Fibroblast of upper back skin (primary cell): ENCODE results near the gene HEYL.
A peak's percentile ranks its signal among the peaks of the same experiment; 100 is the strongest.
"Not testable (repeated sequence)": the region's sequence is repeated elsewhere in the genome, so short reads cannot be mapped to it uniquely, and the experiment has no call there.

Experiments
- DNase-seq: peaks from one replicate; pipeline ENCODE4 v3.0.0-alpha.2; 2013

The HEYL gene

DNA sequence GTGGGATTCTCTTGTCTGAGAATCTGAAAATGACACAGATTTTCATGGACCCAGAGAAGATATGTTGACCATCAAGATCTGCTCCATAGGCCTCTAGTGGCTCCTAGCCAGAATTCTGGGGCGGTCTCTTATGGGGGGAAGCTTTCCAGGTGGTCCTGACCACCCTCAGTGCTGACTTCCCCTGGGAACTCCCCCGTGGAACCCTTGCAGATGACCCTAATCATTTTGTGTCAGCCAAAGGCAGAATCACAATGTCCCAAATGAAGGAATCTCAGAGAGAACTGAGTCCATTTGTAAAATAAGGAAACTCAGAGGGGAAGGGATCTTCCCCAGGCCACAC, 3.6 kb downstream of the HEYL start:
- no peak for DNase-seq

DNA sequence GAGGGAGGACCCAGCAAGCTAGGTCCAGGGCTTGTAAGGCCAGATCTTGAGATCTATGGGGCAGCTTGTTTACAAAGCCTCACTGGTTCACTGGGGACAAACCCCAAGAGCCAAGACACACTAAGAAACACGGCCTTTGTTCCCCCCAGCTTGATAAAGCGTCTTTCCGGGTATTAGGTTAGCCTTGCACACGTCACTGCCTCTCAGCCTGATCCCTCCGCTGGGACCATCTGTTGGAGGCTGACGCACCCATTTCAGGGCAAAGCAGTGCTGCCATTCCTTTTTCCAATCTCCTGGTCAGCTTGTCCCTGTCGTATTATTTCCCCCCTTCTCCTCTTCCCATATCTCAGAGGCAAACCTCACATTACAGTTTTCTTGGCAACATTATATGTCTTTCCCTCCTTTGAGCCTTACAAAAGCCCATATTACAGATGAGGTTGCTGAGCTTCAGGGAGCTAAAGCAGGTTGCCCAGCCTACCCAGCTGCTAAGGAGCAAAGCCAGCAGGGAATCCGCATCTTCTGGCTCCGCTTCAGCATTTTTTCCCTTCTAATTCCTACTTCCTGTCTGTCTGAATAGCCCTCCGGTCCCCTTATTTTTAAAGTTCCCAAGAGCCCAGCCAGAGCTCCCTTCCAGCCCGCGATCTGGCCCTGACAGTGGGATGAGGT, 4.1 kb downstream of the HEYL start:
- no peak for DNase-seq

DNA sequence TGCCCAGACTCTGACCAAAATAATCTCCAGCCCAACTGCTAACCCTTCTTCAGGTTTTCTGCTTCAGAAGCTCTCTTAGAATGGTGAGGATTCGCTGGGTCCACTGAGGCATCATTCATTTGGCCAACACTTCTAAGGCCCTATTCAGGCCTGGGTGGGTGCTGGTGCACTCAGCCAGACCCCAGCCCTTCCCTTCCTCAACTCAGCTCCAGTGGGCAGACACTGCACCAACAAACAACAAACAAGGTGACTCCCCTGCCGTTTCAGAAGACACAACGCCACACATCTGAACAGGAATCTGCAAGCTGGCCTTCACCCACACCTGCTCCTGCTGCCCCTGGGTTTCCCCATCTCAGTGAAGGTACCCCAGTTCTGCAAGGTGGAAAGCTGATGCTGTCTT, 6.0 kb downstream of the HEYL start:
- DNase-seq = no peak

DNA sequence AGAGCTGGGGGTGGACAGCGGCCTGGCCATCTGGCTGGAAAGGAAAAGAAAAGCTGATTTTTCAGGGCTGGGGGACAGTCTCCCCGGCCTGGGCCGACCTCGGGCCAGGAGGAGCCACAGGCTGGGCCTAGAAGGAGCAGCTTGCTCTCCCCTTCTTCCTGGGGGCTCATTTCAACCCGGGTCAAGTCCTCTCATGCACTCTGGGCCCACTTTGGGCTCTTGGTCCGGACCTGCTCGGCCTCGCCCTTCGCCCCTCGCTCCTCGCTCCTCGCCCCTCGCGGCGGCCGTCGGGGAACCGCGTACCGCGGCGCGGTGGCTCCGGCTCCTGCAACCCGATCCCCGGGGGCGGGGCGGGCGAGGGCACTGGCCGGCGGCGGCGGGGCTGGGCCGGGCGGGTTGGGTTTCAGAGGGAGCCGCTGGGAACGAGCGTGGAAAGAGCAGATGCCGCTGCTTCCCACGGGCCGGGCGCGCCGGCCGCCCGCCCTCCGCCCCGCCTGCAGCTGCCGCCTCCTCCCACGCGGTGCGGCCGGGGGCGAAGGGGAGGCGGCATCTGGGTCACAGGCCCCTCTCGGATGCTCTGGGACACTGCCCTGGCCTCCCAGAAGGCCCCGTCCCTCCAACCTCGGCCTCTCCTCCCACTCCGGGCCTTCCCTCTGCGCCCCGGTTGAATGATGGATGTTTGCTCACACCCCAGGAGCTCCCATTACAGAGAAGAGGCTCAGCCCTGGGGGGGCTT, 6.6 kb downstream of the HEYL start:
- DNase-seq = peak; percentile 16

DNA sequence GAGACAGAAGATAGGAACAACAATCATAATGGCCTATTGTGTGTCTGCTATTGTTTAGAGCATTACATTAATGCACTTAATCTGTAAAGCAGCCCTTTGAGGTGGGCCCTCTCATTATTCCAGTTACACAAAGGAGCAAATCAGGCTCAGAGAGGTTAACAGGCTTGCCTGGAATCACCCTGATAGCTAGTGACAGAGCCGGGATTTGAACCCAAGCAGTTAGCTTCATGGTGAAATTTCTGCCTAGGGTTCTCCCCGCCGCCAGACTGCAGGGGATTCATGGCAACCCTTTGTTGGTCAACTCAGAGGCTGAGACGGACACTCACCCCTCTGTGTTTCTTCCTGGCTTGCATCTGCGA, 7.1 kb downstream of the HEYL start:
- DNase-seq = no peak

DNA sequence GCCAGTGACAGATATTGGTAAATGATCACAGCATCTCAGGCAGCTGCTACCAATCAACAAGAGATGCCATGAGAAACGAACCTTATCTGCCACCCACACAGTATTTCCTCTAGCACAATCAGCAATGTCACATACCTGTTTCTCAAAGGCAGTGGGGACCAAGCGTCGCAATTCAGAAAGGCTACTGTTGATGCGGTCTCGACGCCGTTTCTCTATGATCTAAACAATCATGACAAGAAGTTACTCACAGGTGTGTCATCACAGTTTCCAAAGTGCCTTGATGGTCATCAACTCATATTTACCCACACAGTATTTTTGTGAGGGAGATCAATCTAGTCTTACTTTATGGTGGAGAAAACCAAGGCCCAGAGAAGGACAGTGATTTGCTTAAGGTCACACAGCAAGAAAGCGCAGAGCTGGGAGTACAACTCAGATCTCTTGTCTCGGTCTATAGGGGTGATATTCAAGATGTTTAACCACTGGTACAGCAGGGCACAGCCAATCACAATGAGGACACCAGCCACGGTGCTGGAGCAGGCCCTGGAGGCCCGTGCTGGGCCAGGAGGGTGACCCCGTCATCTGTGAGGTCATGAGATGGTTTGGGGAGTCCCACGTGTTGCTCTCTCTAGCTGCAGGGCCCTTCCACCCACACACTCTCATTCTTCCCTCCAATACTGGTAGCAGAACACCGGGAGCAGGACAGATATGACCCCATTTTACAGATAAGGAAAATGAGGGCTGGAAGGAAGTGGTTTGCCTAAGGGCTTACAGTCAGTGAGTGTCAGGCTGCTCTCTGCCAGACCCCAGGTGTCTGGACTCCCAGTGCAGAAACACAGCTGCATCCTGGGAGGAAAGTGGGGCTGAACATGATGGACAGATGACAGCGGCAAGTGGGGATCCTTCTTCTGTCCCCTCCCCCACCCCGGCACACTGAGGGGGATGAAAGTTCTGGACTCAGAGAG, 7.8 kb downstream of the HEYL start:
- DNase-seq = no peak

DNA sequence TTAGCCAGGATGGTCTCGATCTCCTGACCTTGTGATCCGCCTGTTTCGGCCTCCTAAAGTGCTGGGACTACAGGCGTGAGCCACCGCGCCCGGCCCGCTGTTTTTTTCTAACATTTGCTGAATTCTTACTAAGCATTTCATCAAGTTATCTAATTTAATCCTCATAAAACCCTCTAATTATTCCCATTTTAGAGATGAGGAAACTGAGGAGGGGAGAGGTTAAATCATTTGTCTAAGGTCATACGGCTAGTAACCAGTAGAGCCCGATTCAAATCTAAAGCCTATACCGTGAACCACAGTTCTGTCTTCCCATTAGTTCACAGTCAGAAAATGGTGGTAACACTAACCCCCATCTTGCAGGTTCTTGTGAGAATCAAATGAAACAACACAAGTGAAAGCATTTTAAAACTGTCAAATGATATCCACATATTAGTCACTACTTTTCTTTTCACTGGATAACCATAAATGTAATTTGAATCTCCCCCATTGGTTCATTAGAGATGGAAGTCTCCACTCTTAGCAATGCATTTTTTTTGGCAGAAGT, 10.6 kb downstream of the HEYL start:
- DNase-seq = no peak

- DNase-seq = no peak
These were observed 12.8 kb downstream of the HEYL start for GRCh38 chr1:39626646-39627045.

GRCh38 chr1:39625462-39626273, 13.8 kb downstream of the HEYL start:
- peak; percentile 44 for DNase-seq

DNA sequence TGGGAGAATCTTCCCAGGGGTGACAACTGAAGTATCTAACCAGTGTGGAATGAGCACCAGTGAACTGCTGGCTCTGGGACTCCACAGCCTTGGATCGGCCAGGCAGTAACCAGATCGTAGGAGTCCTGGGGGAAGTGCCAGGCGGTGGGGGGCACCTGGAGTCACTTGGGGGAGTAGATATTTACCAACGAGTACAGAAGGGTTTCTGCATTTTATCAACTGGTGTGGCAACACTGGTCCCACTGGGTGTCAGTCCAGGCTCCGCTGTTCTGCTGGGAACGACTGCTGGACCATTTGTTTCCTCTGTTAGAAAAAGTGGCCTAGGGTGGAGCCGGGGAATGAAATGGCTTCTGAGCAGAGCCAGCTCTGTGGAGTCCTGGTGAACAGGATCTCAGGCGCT, 14.4 kb downstream of the HEYL start:
- DNase-seq = no peak

GRCh38 chr1:39623053-39623452, 16.4 kb downstream of the HEYL start:
- DNase-seq = no peak

GRCh38 chr1:39622427-39622826, 17.0 kb downstream of the HEYL start:
- DNase-seq = no peak

GRCh38 chr1:39620659-39621165, 18.7 kb downstream of the HEYL start:
- no peak for DNase-seq

DNA sequence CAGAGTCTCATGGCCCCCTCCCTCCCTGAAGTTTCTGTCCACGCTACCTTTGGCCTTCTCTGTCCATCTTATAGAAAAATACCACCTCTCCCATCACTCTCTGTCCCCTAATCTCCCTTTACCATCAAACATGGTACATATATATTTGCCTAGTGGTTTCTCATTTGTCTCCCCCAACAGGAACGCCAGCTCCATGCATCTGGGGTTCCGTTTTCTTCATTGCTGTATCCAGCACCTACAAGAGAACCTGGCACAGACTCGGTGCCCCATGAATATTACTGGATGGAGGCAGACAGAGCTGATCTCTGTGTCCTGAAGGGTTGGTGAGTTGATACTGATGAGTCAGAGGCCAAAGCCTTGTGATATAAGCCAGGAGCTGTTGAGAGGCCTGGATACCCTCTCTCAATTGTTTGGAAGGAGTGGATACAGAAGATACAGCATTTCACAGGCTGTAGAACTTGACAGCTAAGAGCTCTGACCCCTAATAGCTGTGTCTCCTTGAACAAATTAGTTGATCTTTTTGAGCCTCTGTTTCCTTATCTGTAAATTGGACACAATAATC, 21.9 kb downstream of the HEYL start:
- no peak for DNase-seq

- DNase-seq = no peak
These were observed 24.3 kb downstream of the HEYL start for GRCh38 chr1:39615086-39615673.

DNA sequence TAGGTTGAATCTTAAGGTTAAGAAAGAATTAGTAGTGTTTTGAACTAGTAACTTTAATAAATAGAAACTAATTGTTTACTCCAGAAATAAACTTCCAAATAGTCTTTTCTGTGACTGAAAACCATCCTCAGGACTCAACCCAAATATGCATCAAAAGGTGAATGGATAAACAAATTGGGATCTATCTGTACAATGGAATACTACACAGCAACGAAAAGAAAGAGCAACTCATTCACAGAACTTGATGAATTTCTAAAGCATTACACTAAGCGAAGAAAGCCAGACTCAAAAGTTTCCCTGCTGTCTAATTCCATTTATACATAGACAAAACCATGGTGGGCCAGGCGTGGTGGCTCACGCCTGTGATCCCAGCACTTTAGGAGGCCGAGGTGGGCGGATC, 25.0 kb downstream of the HEYL start:
- no peak for DNase-seq

DNA sequence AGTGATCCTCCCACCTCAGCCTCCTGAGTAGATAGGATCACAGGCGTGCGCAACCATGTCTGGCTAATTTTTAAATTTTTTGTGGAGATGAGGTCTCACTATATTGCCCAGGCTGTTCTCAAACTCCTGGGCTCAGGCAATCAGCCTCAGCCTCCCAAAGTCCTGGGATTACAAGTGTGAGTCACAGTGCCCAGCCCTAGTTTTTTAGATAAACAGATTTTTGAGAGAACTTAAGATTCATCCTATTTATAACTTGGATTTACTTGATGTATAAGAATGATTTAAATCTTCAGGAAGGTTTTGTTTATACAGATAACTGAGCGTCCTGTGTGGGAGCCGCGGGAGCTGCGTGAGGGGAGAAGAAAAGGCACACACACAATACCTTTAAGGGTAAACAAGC, 26.2 kb downstream of the HEYL start:
- no peak for DNase-seq

DNA sequence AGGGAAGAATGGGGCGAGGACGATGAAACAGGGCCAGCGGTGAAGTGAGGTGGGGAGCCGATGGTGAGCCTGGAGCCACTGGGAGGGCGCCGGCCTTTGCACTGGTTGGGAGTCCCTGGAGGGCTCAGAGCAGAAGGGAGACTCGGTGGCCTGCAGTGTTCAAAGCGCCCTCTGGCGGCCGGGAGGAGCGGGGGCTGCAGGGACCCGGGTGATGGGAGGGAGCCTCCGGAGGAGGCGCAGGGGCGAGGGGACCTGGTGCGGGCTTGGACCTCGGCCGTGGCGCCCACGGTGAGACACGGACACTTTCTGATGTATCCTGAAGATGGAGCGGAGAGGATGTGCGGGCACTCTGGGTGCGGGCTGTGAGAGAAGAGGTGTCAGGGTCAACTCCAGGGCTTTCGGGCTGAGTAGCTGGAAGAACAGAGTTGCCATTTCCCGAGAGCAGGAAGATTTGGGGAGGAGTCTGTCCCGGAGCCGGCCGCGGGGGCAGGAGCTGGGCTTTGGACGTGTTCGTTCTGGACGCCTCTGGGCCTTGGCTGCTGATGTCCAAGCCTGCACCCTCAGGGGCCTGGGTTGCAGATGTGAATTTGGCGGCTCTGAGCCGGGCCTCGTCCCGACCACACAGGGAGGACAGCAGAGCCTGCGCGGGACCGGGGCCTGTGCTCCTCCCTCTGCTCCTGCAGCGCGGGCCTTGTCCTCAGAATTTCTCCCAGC, 29.7 kb downstream of the HEYL start:
- peak; percentile 43 for DNase-seq

GRCh38 chr1:39608921-39609320, 30.5 kb downstream of the HEYL start:
- DNase-seq = no peak

DNA sequence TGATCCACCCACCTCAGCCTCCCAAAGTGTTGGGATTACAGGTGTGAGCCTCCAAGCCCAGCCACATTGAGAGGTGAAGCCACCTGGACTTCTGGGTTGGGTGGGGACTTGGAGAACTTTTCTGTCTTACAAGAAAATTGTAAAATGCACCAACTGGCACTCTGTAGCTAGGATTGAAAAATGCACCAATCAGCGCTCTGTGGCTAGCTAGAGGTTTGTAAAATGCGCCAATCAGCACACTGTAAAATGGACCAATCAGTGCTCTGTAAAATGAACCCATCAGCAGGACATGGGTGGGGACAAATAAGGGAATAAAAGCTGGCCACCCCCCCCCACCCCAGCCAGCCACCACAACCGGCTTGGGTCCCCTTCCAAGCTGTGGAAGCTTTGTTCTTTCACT, 35.8 kb downstream of the HEYL start:
- not testable (repeated sequence) for DNase-seq

DNA sequence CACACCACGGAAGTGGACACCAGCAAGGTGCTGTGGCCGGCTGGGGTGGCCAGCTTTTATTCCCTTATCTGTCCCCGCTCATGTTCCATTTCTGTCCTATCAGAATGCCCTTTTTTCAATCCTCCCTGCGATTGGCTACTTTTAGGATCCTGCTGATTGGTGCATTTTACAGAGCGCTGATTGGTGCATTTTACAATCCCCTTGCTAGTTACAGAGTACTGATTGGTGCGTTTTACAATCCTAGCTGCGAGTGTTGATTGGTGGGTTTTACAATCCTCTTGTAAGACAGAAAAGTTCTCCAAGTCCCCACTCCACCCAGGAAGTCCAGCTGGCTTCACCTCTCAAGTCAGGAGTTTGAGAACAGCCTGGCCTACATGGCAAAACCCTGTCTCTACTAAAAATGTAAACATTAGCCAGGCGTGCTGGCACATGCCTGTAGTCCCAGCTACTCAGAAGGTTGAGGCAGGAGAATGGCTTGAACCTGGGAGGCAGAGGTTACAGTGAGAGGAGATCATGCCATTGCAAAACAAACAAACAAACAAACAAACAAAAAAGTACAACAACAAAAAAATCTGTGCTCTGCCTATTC, 37.7 kb downstream of the HEYL start:
- not testable (repeated sequence) for DNase-seq
